Measurements from ENCODE around the gene ACOX3. TPM values are rescaled to one million over a fixed set of nuclear protein-coding genes. Genes with fewer than 3 reads are reported as not detected.

The ACOX3 gene
- total RNA-seq, 1 donor from 2014 or later: 30.4 TPM

DNA sequence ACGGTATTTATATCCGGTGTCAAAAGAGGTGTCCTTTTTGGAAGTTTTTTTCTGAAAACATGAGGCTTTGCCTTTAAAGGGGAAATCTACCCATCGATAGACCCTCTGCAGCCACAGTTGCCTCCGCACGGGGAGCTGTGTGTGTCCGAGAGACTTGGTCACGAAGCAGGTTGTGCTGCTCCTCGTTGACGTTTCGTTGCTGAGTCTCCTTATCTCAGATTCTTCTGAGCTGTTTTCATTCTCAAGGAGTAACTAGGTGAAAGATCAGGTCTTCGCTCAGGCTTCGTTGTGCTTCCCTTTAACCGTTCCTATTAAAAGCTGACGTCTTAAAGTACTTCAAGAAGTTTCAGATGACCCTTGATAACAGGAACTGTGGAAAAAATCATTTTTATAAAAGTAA is 23.9 kb upstream of the ACOX3 start:
- Histone ChIP-seq H3K4me1 (no peaks in the 10 kb centered on the region), H3K9me3 (no peaks in the 10 kb centered on the region), H3K36me3 (peaks cover 92% of the 10 kb centered on the region), H3K27me3 (ENCODE audit: low read depth) (no peaks in the 10 kb centered on the region), H3K27ac (no peak overlapping the region), H3K4me3 (no peak overlapping the region)
- intact Hi-C loops (cut with DNase I): no loop called here
- no peak for ATAC-seq
- no peak for TF ChIP-seq CTCF (IDR thresholded peaks at IDR 0.05)
- no peak for DNase-seq

DNA sequence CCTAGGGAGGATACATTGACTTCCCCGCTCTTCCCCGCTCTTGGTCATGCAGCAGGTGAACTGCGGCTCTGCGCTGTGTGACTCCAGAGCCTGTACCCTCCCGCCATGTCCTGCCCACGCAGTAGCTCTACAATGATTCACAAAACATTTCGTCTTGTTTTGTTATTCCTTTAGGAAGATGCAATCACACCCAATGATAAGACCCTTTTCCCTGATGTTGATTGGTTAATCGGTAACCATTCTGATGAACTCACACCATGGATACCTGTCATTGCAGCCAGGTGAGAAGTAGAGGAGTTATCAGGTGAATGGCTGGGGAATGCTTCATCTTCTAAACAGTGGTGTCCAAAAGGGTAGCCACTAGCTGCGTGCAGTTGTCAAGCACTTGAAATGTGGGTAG is 23.3 kb upstream of the ACOX3 start:
- ATAC-seq (no peak), DNase-seq (no peak)
- Histone ChIP-seq H3K4me1 (no peaks in the 10 kb centered on the region), H3K27ac (no peak overlapping the region), H3K9me3 (no peaks in the 10 kb centered on the region), H3K27me3 (ENCODE audit: low read depth) (no peaks in the 10 kb centered on the region), H3K36me3 (peaks cover 92% of the 10 kb centered on the region), H3K4me3 (no peak overlapping the region)
- TF ChIP-seq CTCF (IDR thresholded peaks at IDR 0.05): no peak
- intact Hi-C loops (cut with DNase I): no loop called here

- no peak for ATAC-seq
- Histone ChIP-seq H3K4me1 (no peaks in the 10 kb centered on the region), H3K36me3 (peaks cover 91% of the 10 kb centered on the region), H3K27me3 (ENCODE audit: low read depth) (no peaks in the 10 kb centered on the region), H3K4me3 (no peak overlapping the region), H3K9me3 (no peaks in the 10 kb centered on the region), H3K27ac (no peak overlapping the region)
- TF ChIP-seq CTCF (IDR thresholded peaks at IDR 0.05): no peak
- no peak for DNase-seq
- intact Hi-C loops (cut with DNase I): no loop called here
Measured at GRCh38 chr4:8461616-8462015, 21.1 kb upstream of the ACOX3 start.

- no peak for TF ChIP-seq CTCF (IDR thresholded peaks at IDR 0.05)
- H3K9me3 ChIP-seq: no peaks in the 10 kb centered on the region
- DNase-seq: no peak
- no peak for ATAC-seq
- H3K36me3 ChIP-seq: peaks cover 91% of the 10 kb centered on the region
- no peaks in the 10 kb centered on the region for H3K27me3 ChIP-seq (ENCODE audit: low read depth)
- H3K4me3 ChIP-seq: no peak overlapping the region
- H3K27ac ChIP-seq: no peak overlapping the region
- H3K4me1 ChIP-seq: no peaks in the 10 kb centered on the region
- intact Hi-C loops (cut with DNase I): no loop called here
Measured at GRCh38 chr4:8461086-8461485, 20.6 kb upstream of the ACOX3 start.

GRCh38 chr4:8459867-8460445 is 19.4 kb upstream of the ACOX3 start:
- no peak overlapping the region for H3K27ac ChIP-seq
- intact Hi-C loops (cut with DNase I): no loop called here

More at GRCh38 chr4:8459867-8460445, 19.4 kb upstream of the ACOX3 start:
- H3K4me3 ChIP-seq: no peak overlapping the region
- ATAC-seq (no peak), DNase-seq (no peak)
- H3K9me3 ChIP-seq: no peaks in the 10 kb centered on the region
- H3K4me1 ChIP-seq: no peaks in the 10 kb centered on the region
- no peak for TF ChIP-seq CTCF (IDR thresholded peaks at IDR 0.05)
- H3K36me3 ChIP-seq: peaks cover 91% of the 10 kb centered on the region
- H3K27me3 ChIP-seq (ENCODE audit: low read depth): no peaks in the 10 kb centered on the region
